ENCODE measurements around the gene FSTL5. TPM values are rescaled to one million over a fixed set of nuclear protein-coding genes. Genes with fewer than 3 reads are reported as not detected.

Gene FSTL5
- total RNA-seq, 1 donor from 2014 or later = not detected

DNA sequence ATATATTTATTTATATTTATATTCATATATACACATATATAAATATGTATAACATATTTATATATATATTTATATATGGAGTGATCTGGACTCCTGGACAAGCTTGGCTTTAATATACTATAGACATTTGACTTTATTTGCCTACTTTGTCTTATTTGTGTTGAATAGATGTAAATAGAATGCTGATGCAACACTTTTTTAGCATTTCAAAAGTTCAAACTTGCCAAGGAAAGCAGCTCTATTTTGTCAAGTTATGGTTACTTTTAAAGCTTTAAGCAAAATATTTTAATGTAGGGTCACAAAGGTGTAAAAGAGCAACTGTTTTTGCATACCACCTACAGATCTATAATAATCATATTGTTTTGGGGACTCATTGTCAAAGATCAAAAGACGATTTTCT lies 61.1 kb downstream of the FSTL5 start:
- Histone ChIP-seq H3K4me3 (no peak overlapping the region), H3K9me3 (no peaks in the 10 kb centered on the region), H3K27ac (no peak overlapping the region), H3K36me3 (no peaks in the 10 kb centered on the region), H3K4me1 (no peaks in the 10 kb centered on the region), H3K27me3 (ENCODE audit: low read depth) (no peaks in the 10 kb centered on the region)
- TF ChIP-seq, protein P1, sequence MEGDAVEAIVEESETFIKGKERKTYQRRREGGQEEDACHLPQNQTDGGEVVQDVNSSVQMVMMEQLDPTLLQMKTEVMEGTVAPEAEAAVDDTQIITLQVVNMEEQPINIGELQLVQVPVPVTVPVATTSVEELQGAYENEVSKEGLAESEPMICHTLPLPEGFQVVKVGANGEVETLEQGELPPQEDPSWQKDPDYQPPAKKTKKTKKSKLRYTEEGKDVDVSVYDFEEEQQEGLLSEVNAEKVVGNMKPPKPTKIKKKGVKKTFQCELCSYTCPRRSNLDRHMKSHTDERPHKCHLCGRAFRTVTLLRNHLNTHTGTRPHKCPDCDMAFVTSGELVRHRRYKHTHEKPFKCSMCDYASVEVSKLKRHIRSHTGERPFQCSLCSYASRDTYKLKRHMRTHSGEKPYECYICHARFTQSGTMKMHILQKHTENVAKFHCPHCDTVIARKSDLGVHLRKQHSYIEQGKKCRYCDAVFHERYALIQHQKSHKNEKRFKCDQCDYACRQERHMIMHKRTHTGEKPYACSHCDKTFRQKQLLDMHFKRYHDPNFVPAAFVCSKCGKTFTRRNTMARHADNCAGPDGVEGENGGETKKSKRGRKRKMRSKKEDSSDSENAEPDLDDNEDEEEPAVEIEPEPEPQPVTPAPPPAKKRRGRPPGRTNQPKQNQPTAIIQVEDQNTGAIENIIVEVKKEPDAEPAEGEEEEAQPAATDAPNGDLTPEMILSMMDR (IDR thresholded peaks at IDR 0.05) = no peak
- DNase-seq (no peak), ATAC-seq (no peak)
- intact Hi-C loops (cut with DNase I) = no loop called here

GRCh38 chr4:162101337-162101736 lies 62.5 kb downstream of the FSTL5 start:
- Histone ChIP-seq H3K27ac (no peak overlapping the region), H3K9me3 (no peaks in the 10 kb centered on the region), H3K27me3 (ENCODE audit: low read depth) (no peaks in the 10 kb centered on the region), H3K4me3 (no peak overlapping the region), H3K36me3 (no peaks in the 10 kb centered on the region), H3K4me1 (no peaks in the 10 kb centered on the region)
- ATAC-seq (no peak), DNase-seq (no peak)
- TF ChIP-seq, protein P1 (IDR thresholded peaks at IDR 0.05) = no peak
- intact Hi-C loops (cut with DNase I) = no loop called here

- no peaks in the 10 kb centered on the region for H3K36me3 ChIP-seq
- no peak overlapping the region for H3K27ac ChIP-seq
- ATAC-seq (no peak), DNase-seq (no peak)
- H3K27me3 ChIP-seq (ENCODE audit: low read depth) = no peaks in the 10 kb centered on the region
- H3K4me3 ChIP-seq = no peak overlapping the region
- no peaks in the 10 kb centered on the region for H3K9me3 ChIP-seq
- TF ChIP-seq, protein P1 (IDR thresholded peaks at IDR 0.05) = no peak
- H3K4me1 ChIP-seq = no peaks in the 10 kb centered on the region
- intact Hi-C loops (cut with DNase I) = no loop called here
Observed at GRCh38 chr4:162075726-162076125, 88.1 kb downstream of the FSTL5 start.

DNA sequence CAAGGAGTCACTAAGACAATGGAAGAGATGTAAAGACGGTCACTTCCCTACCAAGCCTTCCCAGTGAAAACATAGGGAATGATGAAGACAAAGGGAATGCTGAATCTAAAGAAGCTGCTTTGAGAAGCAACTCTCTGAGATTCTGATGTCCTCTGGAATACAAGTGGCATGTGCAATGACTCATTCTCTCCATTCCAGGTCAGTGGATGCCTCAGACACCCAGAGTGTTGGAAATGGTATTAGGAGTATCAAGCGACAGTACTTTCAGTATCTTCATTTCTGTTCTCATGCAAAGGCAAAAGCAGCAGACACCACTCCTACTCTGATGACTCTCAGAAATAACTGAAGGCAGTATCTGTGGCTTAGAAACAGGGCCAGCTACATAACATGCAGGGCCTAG lies 102.6 kb downstream of the FSTL5 start:
- no peak for DNase-seq

GRCh38 chr4:162059656-162060055 lies 104.1 kb downstream of the FSTL5 start:
- H3K4me1 ChIP-seq = no peaks in the 10 kb centered on the region
- TF ChIP-seq, protein P1 (IDR thresholded peaks at IDR 0.05) = no peak
- ATAC-seq (no peak), DNase-seq (no peak)
- intact Hi-C loops (cut with DNase I) = no loop called here
- H3K36me3 ChIP-seq = no peaks in the 10 kb centered on the region
- H3K4me3 ChIP-seq = no peak overlapping the region
- H3K9me3 ChIP-seq = no peaks in the 10 kb centered on the region
- no peak overlapping the region for H3K27ac ChIP-seq
- no peaks in the 10 kb centered on the region for H3K27me3 ChIP-seq (ENCODE audit: low read depth)

More for the DNA sequence above, 102.6 kb downstream of the FSTL5 start:
- no peak for ATAC-seq
- intact Hi-C loops (cut with DNase I) = no loop called here
- H3K27me3 ChIP-seq (ENCODE audit: low read depth) = no peaks in the 10 kb centered on the region
- TF ChIP-seq, protein P1 (IDR thresholded peaks at IDR 0.05) = no peak
- H3K4me3 ChIP-seq = no peak overlapping the region
- no peaks in the 10 kb centered on the region for H3K9me3 ChIP-seq
- H3K36me3 ChIP-seq = no peaks in the 10 kb centered on the region
- H3K27ac ChIP-seq = no peak overlapping the region
- no peaks in the 10 kb centered on the region for H3K4me1 ChIP-seq

- ATAC-seq = no peak
- intact Hi-C loops (cut with DNase I) = no loop called here
- TF ChIP-seq, protein P1 (IDR thresholded peaks at IDR 0.05) = no peak
- Histone ChIP-seq H3K4me1 (no peaks in the 10 kb centered on the region), H3K27me3 (ENCODE audit: low read depth) (no peaks in the 10 kb centered on the region), H3K9me3 (no peaks in the 10 kb centered on the region), H3K4me3 (no peak overlapping the region), H3K36me3 (no peaks in the 10 kb centered on the region), H3K27ac (no peak overlapping the region)
- DNase-seq = no peak
Observed at GRCh38 chr4:162056990-162057389, 106.8 kb downstream of the FSTL5 start.
